ENCODE measurements around the gene MYO16. TPM values are rescaled to one million over a fixed set of nuclear protein-coding genes. Genes with fewer than 3 reads are reported as not detected.

The MYO16 gene
- total RNA-seq, 1 donor from 2014 or later, result 0.24 TPM

- ATAC-seq (no peak), DNase-seq (no peak)
- Histone ChIP-seq H3K4me3 (no peak overlapping the region), H3K4me1 (no peaks in the 10 kb centered on the region), H3K36me3 (no peaks in the 10 kb centered on the region), H3K9me3 (no peaks in the 10 kb centered on the region), H3K27ac (no peak overlapping the region), H3K27me3 (ENCODE audit: low read depth) (no peaks in the 10 kb centered on the region)
- TF ChIP-seq CTCF (IDR thresholded peaks at IDR 0.05), result no peak
- intact Hi-C loops (cut with DNase I), result no loop called here
These were observed 294.7 kb downstream of the MYO16 start for GRCh38 chr13:108924134-108924533.

GRCh38 chr13:108924541-108924940, 295.1 kb downstream of the MYO16 start:
- H3K36me3 ChIP-seq, result no peaks in the 10 kb centered on the region
- no peak overlapping the region for H3K27ac ChIP-seq
- no peak overlapping the region for H3K4me3 ChIP-seq
- DNase-seq (no peak), ATAC-seq (no peak)
- H3K4me1 ChIP-seq, result no peaks in the 10 kb centered on the region
- H3K9me3 ChIP-seq, result no peaks in the 10 kb centered on the region
- intact Hi-C loops (cut with DNase I), result no loop called here
- no peak for TF ChIP-seq CTCF (IDR thresholded peaks at IDR 0.05)
- H3K27me3 ChIP-seq (ENCODE audit: low read depth), result no peaks in the 10 kb centered on the region

GRCh38 chr13:108925070-108925469, 295.7 kb downstream of the MYO16 start:
- intact Hi-C loops (cut with DNase I), result no loop called here
- DNase-seq (no peak), ATAC-seq (no peak)
- Histone ChIP-seq H3K27me3 (ENCODE audit: low read depth) (no peaks in the 10 kb centered on the region), H3K4me3 (no peak overlapping the region), H3K36me3 (no peaks in the 10 kb centered on the region), H3K4me1 (no peaks in the 10 kb centered on the region), H3K9me3 (no peaks in the 10 kb centered on the region), H3K27ac (no peak overlapping the region)
- TF ChIP-seq CTCF (IDR thresholded peaks at IDR 0.05), result no peak

DNA sequence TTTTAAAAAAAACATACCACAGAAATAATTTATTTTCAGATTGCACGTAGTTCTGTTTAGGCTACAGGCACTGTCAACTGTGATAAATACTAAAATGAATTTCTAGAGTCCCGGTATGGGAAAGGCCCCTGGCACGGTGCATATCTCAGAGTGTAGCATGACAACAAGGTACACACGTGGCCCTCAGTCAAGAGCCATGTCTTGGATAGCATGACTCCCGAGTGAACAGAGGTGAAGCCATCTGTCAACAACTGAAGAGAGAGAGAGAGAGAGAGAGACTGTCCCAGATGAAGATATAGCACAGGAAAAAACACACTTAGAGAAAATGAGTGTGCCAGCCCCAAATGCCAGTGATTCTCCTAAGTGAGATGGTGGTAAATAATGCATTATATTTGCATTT, 297.5 kb downstream of the MYO16 start:
- no peaks in the 10 kb centered on the region for H3K9me3 ChIP-seq
- no peaks in the 10 kb centered on the region for H3K36me3 ChIP-seq
- no peak for DNase-seq
- no peak for TF ChIP-seq CTCF (IDR thresholded peaks at IDR 0.05)
- H3K27me3 ChIP-seq (ENCODE audit: low read depth), result no peaks in the 10 kb centered on the region
- H3K27ac ChIP-seq, result no peak overlapping the region
- no peak for ATAC-seq
- H3K4me3 ChIP-seq, result no peak overlapping the region
- H3K4me1 ChIP-seq, result no peaks in the 10 kb centered on the region
- intact Hi-C loops (cut with DNase I), result no loop called here

DNA sequence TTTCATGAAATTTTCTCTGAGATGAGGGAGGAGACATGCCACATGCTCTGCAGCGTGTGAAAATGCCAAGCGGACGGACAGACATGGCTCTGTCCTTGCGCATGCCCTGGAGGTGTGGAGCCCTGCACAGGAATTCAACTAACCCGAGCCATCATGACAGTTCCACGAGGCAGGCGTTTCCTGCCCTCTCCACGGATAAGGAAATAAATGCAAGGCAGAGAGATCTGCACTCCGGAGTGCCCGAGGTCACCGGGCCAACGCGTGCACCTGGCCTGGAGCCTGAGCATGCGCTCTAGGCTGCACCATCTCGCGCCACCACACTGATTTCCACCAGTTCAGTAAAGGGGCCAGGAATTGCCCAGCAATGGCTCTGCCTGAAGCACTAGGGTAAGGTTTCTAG, 298.2 kb downstream of the MYO16 start:
- DNase-seq, result no peak
- H3K4me1 ChIP-seq, result no peaks in the 10 kb centered on the region
- no peak overlapping the region for H3K4me3 ChIP-seq
- H3K9me3 ChIP-seq, result no peaks in the 10 kb centered on the region
- no peaks in the 10 kb centered on the region for H3K27me3 ChIP-seq (ENCODE audit: low read depth)
- no peak for TF ChIP-seq CTCF (IDR thresholded peaks at IDR 0.05)
- H3K36me3 ChIP-seq, result no peaks in the 10 kb centered on the region
- intact Hi-C loops (cut with DNase I), result no loop called here
- H3K27ac ChIP-seq, result no peak overlapping the region
- no peak for ATAC-seq
